ENCODE results near the gene RERG. TPM values are rescaled to one million over a fixed set of nuclear protein-coding genes. Genes with fewer than 3 reads are reported as not detected.

The RERG gene
- total RNA-seq, 1 experiment from 2014 or later = not detected

DNA sequence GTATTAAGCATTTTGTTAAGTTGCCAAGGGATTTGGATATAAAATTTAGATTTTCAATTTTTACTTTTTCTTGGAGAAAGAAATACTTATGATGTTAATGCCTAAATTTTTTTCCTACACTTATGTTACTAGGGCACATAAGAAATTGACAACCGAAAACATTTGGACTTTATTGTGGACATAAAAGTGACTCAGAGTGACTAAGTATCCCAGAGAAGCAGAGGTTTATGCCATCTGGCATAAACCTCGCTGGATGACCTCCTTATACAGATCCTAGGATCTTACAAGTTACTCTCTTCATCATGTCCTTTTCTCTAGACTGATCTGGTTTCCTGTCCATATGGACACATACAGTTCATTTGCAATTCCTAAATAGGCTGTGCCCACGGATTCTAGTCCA is 89.8 kb downstream of the RERG start:
- CTCF ChIA-PET = no interaction called here
- BruUV-seq (replicated peaks) = no TSS peak

GRCh38 chr12:15130541-15130940 is 90.7 kb downstream of the RERG start:
- Histone ChIP-seq H3K27ac (ENCODE audit: low read length) (no peak overlapping the region), H3K27me3 (ENCODE audit: control insufficient read depth, insufficient read depth, low read length) (no peaks in the 10 kb centered on the region), H3K36me3 (ENCODE audit: control insufficient read depth, insufficient read depth, low read length) (no peaks in the 10 kb centered on the region), H3K4me1 (ENCODE audit: control insufficient read depth, insufficient read depth, low read length) (no peaks in the 10 kb centered on the region), H3K4me3 (ENCODE audit: low read depth in 2 of 2, low read length in 2 of 2) (no peak overlapping the region), H3K9me3 (ENCODE audit: control insufficient read depth, insufficient read depth, low read depth, low read length) (no peaks in the 10 kb centered on the region)
- in situ Hi-C loops (cut with HindIII; ENCODE audit: low pct_unique_long_range_greater_than_20kb, low sequenced_read_pairs) (no loop called here), intact Hi-C loops (cut with micrococcal nuclease; ENCODE audit: unreplicated experiment) (no loop called here)
- DNase-seq (ENCODE audit: low read depth, low spot score) = no peak
- no peak for TF ChIP-seq POLR2AphosphoS5 (IDR thresholded peaks at IDR 0.05; ENCODE audit: low read depth, low read length)
- no peak for TF ChIP-seq TCF7L2 (IDR thresholded peaks at IDR 0.05; ENCODE audit: low read depth, low read length)
- TF ChIP-seq, protein P1, sequence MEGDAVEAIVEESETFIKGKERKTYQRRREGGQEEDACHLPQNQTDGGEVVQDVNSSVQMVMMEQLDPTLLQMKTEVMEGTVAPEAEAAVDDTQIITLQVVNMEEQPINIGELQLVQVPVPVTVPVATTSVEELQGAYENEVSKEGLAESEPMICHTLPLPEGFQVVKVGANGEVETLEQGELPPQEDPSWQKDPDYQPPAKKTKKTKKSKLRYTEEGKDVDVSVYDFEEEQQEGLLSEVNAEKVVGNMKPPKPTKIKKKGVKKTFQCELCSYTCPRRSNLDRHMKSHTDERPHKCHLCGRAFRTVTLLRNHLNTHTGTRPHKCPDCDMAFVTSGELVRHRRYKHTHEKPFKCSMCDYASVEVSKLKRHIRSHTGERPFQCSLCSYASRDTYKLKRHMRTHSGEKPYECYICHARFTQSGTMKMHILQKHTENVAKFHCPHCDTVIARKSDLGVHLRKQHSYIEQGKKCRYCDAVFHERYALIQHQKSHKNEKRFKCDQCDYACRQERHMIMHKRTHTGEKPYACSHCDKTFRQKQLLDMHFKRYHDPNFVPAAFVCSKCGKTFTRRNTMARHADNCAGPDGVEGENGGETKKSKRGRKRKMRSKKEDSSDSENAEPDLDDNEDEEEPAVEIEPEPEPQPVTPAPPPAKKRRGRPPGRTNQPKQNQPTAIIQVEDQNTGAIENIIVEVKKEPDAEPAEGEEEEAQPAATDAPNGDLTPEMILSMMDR (IDR thresholded peaks at IDR 0.05) = no peak
- TF ChIP-seq SIN3A (IDR thresholded peaks at IDR 0.05; ENCODE audit: borderline replicate concordance, insufficient read depth, low read depth, low read length) = no peak
- TF ChIP-seq, protein P2, sequence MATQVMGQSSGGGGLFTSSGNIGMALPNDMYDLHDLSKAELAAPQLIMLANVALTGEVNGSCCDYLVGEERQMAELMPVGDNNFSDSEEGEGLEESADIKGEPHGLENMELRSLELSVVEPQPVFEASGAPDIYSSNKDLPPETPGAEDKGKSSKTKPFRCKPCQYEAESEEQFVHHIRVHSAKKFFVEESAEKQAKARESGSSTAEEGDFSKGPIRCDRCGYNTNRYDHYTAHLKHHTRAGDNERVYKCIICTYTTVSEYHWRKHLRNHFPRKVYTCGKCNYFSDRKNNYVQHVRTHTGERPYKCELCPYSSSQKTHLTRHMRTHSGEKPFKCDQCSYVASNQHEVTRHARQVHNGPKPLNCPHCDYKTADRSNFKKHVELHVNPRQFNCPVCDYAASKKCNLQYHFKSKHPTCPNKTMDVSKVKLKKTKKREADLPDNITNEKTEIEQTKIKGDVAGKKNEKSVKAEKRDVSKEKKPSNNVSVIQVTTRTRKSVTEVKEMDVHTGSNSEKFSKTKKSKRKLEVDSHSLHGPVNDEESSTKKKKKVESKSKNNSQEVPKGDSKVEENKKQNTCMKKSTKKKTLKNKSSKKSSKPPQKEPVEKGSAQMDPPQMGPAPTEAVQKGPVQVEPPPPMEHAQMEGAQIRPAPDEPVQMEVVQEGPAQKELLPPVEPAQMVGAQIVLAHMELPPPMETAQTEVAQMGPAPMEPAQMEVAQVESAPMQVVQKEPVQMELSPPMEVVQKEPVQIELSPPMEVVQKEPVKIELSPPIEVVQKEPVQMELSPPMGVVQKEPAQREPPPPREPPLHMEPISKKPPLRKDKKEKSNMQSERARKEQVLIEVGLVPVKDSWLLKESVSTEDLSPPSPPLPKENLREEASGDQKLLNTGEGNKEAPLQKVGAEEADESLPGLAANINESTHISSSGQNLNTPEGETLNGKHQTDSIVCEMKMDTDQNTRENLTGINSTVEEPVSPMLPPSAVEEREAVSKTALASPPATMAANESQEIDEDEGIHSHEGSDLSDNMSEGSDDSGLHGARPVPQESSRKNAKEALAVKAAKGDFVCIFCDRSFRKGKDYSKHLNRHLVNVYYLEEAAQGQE (IDR thresholded peaks at IDR 0.05; ENCODE audit: insufficient read depth in 1 of 2, low read depth in 2 of 2, low read length in 1 of 2) = no peak
- CTCF ChIA-PET = no interaction called here
- no TSS peak for BruUV-seq (replicated peaks)
- no peak for ATAC-seq
- POLR2A ChIA-PET = no interaction called here

More for the DNA sequence above, 89.8 kb downstream of the RERG start:
- no peak overlapping the region for H3K4me3 ChIP-seq (ENCODE audit: low read depth in 2 of 2, low read length in 2 of 2)
- no peaks in the 10 kb centered on the region for H3K9me3 ChIP-seq (ENCODE audit: control insufficient read depth, insufficient read depth, low read depth, low read length)
- TF ChIP-seq TCF7L2 (IDR thresholded peaks at IDR 0.05; ENCODE audit: low read depth, low read length) = no peak
- TF ChIP-seq, protein P1 (IDR thresholded peaks at IDR 0.05) = no peak
- TF ChIP-seq SIN3A (IDR thresholded peaks at IDR 0.05; ENCODE audit: borderline replicate concordance, insufficient read depth, low read depth, low read length) = no peak
- TF ChIP-seq, protein P2 (IDR thresholded peaks at IDR 0.05; ENCODE audit: insufficient read depth in 1 of 2, low read depth in 2 of 2, low read length in 1 of 2) = no peak
- TF ChIP-seq POLR2AphosphoS5 (IDR thresholded peaks at IDR 0.05; ENCODE audit: low read depth, low read length) = no peak
- POLR2A ChIA-PET = no interaction called here
- intact Hi-C loops (cut with micrococcal nuclease; ENCODE audit: unreplicated experiment) = no loop called here
- no peaks in the 10 kb centered on the region for H3K27me3 ChIP-seq (ENCODE audit: control insufficient read depth, insufficient read depth, low read length)
- H3K4me1 ChIP-seq (ENCODE audit: control insufficient read depth, insufficient read depth, low read length) = no peaks in the 10 kb centered on the region
- H3K36me3 ChIP-seq (ENCODE audit: control insufficient read depth, insufficient read depth, low read length) = no peaks in the 10 kb centered on the region
- no peak for DNase-seq (ENCODE audit: low read depth, low spot score)
- no peak overlapping the region for H3K27ac ChIP-seq (ENCODE audit: low read length)
- in situ Hi-C loops (cut with HindIII; ENCODE audit: low pct_unique_long_range_greater_than_20kb, low sequenced_read_pairs) = no loop called here
- ATAC-seq = no peak

Measured in Panc1 (cell line).